Inferior parietal cortex (tissue), 1 donor: Measurements from ENCODE around the gene NBAS.

ENCODE experiments used
- DNase-seq: peaks from one replicate; pipeline ENCODE4 v3.0.0-alpha.2; 2016; ENCODE audit errors: extremely low spot score

NBAS gene

DNA sequence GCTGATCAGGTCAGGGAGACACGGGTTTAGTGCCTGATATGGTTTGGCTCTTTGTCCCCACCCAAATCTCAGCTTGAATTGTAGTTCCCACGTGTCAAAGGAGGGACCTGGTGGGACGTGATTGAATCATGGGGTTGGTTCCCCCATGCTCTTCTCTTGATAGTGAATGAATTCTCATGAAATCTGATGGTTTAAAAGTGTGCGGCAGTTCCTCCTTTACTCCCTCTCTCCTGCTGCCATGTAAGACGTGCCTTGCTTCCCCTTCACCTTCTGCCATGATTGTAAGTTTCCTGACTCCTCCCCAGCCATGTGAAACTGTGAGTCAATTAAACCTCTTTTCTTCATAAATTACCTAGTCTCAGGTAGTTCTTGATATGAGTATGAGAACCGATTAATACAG lies 424.5 kb downstream of the NBAS start:
- DNase-seq: no peak

DNA sequence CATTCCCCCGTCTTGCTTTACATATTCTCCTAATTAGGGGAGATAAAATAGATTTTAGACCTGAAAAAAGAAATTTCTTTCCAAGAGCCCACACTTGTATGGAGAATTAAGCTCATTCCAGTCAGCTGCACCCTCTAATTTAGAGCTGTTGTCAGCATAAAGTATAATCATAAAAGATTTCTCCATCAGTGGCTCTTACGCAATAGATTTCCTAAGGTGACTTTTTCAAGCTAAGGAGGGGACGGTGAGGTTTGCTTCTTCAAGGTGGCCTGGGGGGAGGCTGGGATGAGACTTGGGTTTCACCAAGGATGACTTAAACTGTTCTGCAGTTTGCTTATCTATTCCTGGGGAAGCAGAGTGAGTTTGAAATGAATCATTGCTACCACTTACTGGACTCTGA lies 426.2 kb downstream of the NBAS start:
- no peak for DNase-seq

DNA sequence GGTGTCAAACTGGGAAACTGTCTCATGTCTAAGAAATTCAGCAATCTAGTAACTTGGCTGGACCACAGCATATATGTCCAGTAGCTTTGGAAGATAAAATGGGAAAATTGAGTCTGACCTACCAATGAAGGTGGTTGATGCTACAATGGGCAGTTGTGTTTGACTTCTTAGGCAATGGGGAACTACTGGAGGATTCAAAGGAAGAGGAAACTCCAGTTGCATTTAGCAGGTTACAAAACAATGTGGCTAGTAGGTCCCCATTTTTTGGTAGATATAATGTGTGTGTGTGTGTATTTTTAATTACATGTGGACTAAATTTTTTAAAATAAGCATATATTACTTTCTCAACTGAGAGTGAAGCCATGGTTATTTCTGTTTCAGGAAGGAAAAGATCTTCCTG lies 427.7 kb downstream of the NBAS start:
- no peak for DNase-seq

DNA sequence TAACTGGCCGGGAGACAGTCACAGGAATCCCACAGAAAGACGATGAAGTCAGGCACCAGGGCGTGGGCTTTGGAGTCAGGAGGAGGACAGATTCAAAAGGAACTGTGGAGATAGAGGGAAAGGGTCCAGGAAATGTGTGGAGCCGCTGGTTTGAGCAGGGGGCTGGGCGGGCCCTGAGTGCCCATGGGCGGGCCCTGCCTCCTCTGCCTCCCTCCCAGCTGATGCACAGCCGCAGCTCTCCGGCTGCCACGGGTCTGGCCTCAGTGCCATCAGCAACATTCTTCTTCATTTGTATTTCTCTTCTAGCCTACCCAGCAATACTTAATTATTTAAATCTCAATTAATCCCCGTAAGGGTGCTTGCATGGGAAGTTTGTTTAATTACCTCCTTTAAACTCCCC lies 432.3 kb downstream of the NBAS start:
- no peak for DNase-seq

DNA sequence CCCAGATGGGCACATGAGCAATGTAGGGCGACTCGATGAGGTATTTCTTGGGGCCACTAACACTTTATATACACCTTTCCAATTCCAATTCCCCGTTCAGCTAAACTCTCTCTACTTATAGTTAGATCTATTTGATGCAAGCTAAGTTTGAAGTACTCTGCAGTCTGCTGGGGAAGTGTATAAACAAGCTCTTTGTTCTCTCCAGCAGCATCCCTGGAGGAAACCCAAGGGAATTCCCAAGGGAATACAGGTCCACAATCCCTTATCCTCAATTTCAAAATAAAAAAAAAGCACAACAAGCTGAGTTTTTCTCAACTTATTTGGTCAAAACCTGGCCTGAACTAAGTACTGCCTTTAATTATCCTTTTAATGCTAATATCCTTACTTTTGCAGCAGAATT lies 433.3 kb downstream of the NBAS start:
- DNase-seq: no peak

DNA sequence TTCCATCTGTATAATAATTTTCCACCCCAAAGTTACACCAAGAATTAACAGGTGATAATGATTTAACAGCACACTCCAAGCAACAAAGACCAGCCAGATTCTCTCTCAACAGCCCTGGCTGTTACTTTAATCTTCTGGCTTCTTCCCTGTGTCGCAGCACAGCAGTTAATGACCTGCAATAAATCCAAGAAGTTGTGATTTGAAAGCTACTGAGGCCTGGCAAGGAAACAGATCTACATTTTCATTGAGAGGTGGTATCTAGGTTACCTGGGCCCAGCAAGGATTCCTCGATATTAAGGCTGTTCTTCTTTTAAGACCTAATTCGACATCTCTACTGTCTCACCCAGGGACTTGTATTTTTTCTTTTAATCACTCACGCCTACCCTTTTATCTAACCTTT lies 433.8 kb downstream of the NBAS start:
- DNase-seq: no peak

DNA sequence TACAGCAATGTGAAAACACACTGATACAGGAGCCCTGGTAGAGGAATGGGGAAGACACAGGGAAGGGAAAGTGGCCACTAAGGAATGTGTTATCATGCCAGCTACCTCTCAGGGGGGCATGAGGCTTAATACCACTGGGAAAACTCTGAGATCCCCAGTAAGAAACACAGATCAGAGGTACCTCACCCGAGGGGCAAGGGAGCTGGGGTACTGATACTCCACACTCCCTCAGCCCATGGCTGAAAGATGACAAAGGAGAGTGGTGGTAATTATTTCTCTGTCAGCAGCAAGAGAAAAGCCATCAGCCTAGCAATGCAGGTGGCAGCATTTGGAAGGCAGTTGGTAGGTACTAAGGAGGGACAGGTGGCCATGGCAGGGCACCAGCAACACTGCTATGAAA lies 434.8 kb downstream of the NBAS start:
- no peak for DNase-seq

DNA sequence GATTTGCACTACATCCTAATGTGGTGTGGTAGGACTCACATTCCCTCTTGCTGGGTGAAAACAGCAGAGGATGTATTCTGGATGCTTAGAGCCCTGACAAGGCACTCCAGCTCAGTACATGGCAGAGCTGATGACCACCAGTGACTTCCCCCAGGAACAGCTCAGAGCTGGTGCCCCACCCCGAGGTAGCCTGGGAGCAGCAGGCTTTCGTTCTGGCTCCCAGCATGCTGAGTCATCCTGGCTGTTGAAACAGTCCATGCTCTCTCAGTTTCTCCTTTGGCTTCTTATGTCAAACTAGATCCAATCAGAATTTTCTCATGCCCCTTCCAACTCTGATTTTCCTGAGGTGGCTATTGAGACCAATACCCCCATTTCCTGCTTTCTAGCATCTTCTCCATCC lies 438.2 kb downstream of the NBAS start:
- no peak for DNase-seq

DNA sequence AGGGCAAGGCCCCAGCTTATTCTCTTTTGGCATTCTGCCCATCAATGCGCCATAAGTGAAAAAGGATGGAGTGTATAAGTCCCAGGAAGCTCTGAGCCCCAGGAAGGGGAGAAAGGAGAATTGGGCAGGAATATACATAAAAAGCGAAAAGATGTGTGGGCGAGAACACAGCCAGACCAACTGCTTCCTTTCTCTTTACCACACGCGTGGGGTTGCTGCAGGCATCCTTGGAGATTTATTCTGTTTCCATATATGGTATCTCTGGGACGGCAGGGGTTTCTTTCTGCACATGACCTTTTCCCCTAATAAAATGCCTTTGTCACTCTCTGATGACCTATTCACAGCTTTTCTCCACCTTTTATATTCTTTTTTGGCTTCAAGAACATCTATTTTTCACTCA lies 440.5 kb downstream of the NBAS start:
- no peak for DNase-seq

DNA sequence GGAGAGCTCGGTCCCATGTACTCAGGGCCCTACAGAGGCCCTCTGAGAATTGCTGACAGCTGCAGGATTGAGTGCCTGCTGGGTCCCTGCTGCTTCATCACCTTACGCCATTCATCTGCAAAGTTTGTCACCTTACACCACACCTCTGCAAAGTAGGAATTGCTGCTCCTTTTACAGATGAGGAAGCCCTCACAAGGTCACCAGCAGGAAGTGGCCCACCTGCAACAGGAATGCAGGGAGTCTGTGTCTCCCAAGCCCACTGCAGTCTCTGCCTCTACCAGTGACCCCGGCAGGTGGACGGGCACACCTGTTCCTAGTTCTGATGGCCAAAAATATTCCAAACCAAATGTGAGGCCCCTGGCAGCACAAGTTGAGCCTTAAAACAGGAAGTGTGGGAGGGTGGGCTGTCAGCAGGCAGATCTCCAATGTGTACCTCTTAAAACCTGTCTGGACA lies 441.4 kb downstream of the NBAS start:
- no peak for DNase-seq

DNA sequence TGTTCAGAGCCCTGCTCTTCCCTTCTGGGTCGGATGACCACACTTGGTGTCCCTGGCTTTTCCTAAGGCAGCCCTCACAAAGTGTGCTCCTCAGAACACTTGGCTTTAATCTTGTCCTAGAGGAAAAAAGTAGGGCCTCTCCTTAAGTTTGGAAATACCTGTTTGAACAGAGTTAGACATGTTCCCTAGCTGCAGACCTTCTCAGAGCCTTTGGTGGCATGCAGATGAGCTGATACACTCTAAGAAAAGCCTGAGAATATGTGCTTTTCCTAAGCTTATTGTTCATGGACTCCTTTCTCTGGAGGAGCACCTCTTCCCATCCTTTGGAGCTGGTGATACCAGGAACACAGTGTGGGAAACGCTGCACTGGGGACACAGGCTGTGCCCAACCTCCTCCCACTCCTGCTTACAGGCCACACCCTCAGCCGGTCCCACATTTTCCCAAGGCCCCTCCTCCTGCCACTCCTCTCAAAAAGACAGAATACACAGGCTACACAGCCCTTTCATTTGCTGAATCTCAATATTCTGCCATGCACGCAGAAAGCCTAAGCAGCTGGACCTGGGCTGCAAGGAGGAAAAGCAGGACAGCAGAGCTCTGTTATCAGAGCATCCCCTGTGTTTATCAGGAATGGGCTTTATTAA lies 443.6 kb downstream of the NBAS start:
- no peak for DNase-seq
